GM19395 (cell line): ENCODE measurements around the gene NNT.
"Not testable (repeated sequence)": the region's sequence is repeated elsewhere in the genome, so short reads cannot be mapped to it uniquely, and the experiment has no call there.

Experiments
- ATAC-seq: cut with Tn5 transposase; IDR thresholded peaks from one replicate; pipeline ENCODE4 v1.9.1; 2021; ENCODE audit warnings: mild to moderate bottlenecking, moderate library complexity; ENCODE audit not compliant: unreplicated experiment

The NNT gene

GRCh38 chr5:43701227-43701626, 98.2 kb downstream of the NNT start:
- no peak for ATAC-seq

DNA sequence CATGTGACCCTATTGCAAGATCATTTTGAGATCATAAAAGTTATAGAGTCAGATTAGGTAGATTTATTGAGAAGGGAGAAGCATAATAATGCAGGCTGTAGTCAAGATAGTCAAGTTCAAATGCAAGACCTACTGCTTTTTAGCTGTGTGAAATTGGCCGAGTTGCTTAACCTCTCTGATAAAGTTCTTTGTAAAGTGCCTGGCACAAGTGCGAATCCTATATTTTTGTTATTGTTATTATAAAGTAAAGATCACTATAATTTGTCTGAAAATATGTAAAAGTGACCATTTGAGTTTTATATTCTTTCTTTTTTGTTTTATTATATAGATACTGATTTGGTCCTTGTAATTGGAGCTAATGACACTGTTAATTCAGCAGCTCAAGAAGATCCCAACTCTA, 99.3 kb downstream of the NNT start:
- ATAC-seq: no peak

- ATAC-seq: no peak
These were observed 99.8 kb downstream of the NNT start for GRCh38 chr5:43702815-43703214.

DNA sequence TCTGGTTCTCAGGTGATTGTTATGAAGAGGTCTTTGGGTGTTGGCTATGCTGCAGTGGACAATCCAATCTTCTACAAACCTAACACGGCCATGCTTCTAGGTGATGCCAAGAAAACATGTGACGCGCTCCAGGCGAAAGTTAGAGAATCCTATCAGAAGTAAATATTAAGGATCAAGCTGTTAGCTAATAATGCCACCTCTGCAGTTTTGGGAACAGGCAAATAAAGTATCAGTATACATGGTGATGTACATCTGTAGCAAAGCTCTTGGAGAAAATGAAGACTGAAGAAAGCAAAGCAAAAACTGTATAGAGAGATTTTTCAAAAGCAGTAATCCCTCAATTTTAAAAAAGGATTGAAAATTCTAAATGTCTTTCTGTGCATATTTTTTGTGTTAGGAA, 101.3 kb downstream of the NNT start:
- no peak for ATAC-seq

- ATAC-seq: not testable (repeated sequence)
These were observed 103.6 kb downstream of the NNT start for GRCh38 chr5:43706576-43706975.

DNA sequence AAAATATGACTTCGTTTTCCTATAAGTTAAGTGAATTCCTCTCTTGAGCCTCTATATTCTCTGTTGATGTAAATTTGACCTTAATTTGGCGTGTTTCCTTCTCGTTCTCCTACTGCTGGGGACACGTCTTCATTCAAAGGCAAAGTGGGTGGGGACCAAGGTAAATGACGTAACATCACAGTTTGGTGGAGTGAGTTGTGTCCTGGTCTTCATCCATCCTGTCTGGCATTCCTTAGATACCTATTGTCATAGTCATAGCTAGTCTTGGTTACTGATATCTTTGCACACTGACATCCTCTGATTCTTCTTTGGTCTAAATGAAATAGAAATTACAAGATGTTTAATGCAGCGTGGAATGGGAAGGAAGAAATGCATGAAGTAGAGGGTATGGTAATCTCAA, 108.5 kb downstream of the NNT start:
- ATAC-seq: no peak

GRCh38 chr5:43712081-43712480, 109.1 kb downstream of the NNT start:
- ATAC-seq: no peak

DNA sequence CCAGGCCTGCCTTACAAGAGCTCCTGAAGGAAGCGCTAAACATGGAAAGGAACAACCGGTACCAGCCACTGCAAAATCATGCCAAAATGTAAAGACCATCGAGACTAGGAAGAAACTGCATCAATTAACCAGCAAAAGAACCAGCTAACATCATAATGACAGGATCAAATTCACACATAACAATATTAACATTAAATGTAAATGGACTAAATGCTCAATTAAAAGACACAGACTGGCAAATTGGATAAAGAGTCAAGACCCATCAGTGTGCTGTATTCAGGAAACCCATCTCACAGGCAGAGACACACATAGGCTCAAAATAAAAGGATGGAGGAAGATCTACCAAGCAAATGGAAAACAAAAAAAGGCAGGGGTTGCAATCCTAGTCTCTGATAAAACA, 116.8 kb downstream of the NNT start:
- ATAC-seq: not testable (repeated sequence)

GRCh38 chr5:43728581-43728980, 125.6 kb downstream of the NNT start:
- no peak for ATAC-seq

DNA sequence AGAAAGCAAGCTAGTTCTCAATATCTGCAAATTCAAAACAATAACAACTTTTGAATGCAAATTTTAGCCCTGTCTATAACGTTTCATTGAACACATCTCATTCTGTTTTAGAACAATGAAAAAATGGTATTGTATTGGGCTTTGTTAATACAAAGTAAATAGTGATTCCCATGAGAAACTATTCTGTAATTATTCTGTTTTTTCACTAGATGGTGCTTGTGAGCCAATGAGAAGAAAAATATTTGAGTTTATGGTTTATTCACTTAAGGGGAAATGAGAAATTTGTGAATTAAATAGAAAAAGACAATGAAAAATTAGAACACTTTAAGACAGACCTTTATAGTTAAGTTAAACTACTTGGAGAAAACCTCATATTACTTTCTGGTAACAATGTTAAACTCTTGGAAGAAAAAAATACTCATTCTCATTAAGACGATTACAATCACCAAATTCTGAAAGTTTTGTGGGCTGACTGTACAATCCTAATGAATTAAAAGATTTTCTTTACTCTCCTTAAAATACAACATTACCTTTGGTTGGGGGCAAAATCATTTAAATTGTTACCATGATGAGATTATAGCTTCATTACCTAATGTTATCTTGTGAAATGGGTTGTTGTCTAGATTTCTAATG, 127.0 kb downstream of the NNT start:
- ATAC-seq: no peak

- ATAC-seq: no peak
These were observed 127.9 kb downstream of the NNT start for GRCh38 chr5:43730832-43731342.

DNA sequence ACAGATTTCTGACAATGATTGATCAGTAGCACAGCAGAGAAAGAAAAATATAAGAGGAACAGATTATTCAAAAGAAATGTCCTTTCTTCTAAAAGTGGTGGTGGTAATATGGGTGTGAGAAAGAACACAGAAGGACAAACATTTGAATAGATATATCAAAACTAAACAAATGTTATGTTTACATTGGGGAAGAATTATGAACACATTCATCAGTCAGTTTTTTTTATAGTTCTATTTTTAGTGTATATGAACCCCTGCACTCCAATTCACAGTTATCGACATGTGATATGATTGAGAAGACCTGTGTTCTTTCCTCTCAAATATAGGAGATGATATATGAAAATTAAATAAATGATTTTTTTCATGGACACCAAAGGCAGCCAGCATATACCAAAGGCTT, 128.6 kb downstream of the NNT start:
- ATAC-seq: no peak

- not testable (repeated sequence) for ATAC-seq
These were observed 143.1 kb downstream of the NNT start for GRCh38 chr5:43745923-43746548.

DNA sequence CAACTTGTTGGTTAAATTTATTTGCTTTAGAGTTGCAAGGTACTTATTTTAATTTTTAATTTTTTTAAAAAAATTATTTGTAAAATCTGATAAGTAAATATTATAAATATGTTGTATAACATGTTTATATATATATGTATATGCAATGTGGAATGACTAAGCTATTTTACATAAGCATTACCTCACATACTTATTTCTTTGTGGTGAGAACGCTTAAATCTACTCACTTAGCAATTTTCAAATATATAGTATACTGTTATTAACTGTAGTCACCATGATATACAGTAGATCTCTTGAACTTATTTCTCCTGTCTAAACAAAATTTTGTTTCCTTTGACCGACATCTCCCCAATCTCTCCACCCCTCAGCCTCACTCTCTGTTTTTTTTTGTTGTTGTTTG, 147.8 kb downstream of the NNT start:
- ATAC-seq: no peak

GRCh38 chr5:43753069-43753468, 150.1 kb downstream of the NNT start:
- no peak for ATAC-seq
